AG04450 (cell line): ENCODE results near the gene FUT6. TPM values are rescaled to one million over a fixed set of nuclear protein-coding genes. Genes with fewer than 3 reads are reported as not detected.

Experiments
- CTCF ChIA-PET: fragments of 300-600, 350-600 bp; formaldehyde crosslinking; extraction: SDS; loops from one replicate; lab custom pipeline; 2022; ENCODE audit warnings: antibody characterized with exemption, inconsistent platforms; lab: Charles Lee
- POLR2A ChIA-PET: fragments of 350-600 bp; formaldehyde crosslinking; extraction: SDS; loops from one replicate; lab custom pipeline; 2021; ENCODE audit warnings: antibody characterized with exemption, inconsistent platforms; lab: Yijun Ruan, JAX
- DNase-seq: peaks from one replicate; pipeline ENCODE4 v3.0.0-alpha.2; 2011; ENCODE audit warnings: low read depth, low spot score
- H3K27ac ChIP-seq: one replicate; pipeline ENCODE4 v1.5.1; 2012; ENCODE audit warnings: low read depth, low read length, control low read depth
- H3K27me3 ChIP-seq: one replicate; pipeline ENCODE4 v1.6.0; 2012; ENCODE audit warnings: low read length; ENCODE audit not compliant: control insufficient read depth, insufficient read depth
- H3K4me3 ChIP-seq: 2 replicates; pipeline ENCODE4 v1.5.1; 2011; ENCODE audit warnings: mild to moderate bottlenecking, low read depth, low read length, control low read depth
- H3K9me3 ChIP-seq: 2 replicates; pipeline ENCODE4 v1.5.1; 2012; ENCODE audit warnings: low read length; ENCODE audit not compliant: control insufficient read depth, insufficient read depth
- CTCF ChIP-seq: IDR thresholded peaks from 2 replicates; pipeline ENCODE4 v1.5.1; 2011; ENCODE audit warnings: low read depth, low read length, control low read depth, inconsistent platforms
- polyA plus RNA-seq: library from polyadenylated mRNA; depleted of rRNA; stranded (reverse); fragments of >200 nt; gene quantifications from 2 replicates; pipeline ENCODE4 v1.2.3, GENCODE V29; 2011

The FUT6 gene
- polyA plus RNA-seq, 1 experiment: not detected

GRCh38 chr19:5787409-5788182 is 51.9 kb downstream of the FUT6 start:
- Histone ChIP-seq H3K4me3 (no peak overlapping the region), H3K9me3 (peaks cover 9% of the 10 kb centered on the region; the same call in 1 of the 2 replicates), H3K27me3 (no peaks in the 10 kb centered on the region), H3K27ac (no peak overlapping the region)
- DNase-seq: no peak
- ChIA-PET CTCF (no interaction called here), POLR2A (no interaction called here)
- TF ChIP-seq CTCF: no peak

GRCh38 chr19:5786593-5787408 is 52.7 kb downstream of the FUT6 start:
- no peak overlapping the region for H3K27ac ChIP-seq
- no peak overlapping the region for H3K4me3 ChIP-seq
- no peaks in the 10 kb centered on the region for H3K27me3 ChIP-seq
- ChIA-PET POLR2A (no interaction called here), CTCF (no interaction called here)
- peaks cover 9% of the 10 kb centered on the region; the same call in 1 of the 2 replicates for H3K9me3 ChIP-seq
- TF ChIP-seq CTCF: no peak
- no peak for DNase-seq

- ChIA-PET POLR2A (interaction anchor here (0.6 to 0.7 kb wide), 2 partner anchors 42 to 58 kb away, joined by 3 to 10 read pairs; no protein-coding TSS in a partner anchor), CTCF (no interaction called here)
- Histone ChIP-seq H3K9me3 (no peaks in the 10 kb centered on the region), H3K27me3 (no peaks in the 10 kb centered on the region), H3K27ac (no peak overlapping the region), H3K4me3 (no peak overlapping the region)
- TF ChIP-seq CTCF: no peak
- no peak for DNase-seq
Observed at GRCh38 chr19:5785423-5785822, 54.1 kb downstream of the FUT6 start.

- Histone ChIP-seq H3K4me3 (no peak within 1 kb of the TSS), H3K9me3 (no peaks in the 10 kb centered on the region), H3K27me3 (no peaks in the 10 kb centered on the region), H3K27ac (no peak within 1 kb of the TSS)
- ChIA-PET POLR2A (interaction anchor here (0.6 to 0.7 kb wide), 2 partner anchors 41 to 57 kb away, joined by 3 to 10 read pairs; no protein-coding TSS in a partner anchor), CTCF (interaction anchor here (0.7 to 1.1 kb wide), 2 partner anchors 11 to 19 kb away, joined by 3 to 4 read pairs; no protein-coding TSS in a partner anchor)
- no peak for TF ChIP-seq CTCF
- DNase-seq: no peak
Observed at GRCh38 chr19:5784581-5785147, 54.8 kb downstream of the FUT6 start, which contains the start of gene PRR22. TSS of gene PRR22 (minus strand) at chr19:5784746. CDS start at chr19:5784660, 86 bp downstream.
